ENCODE measurements around the gene EMP3. TPM values are rescaled to one million over a fixed set of nuclear protein-coding genes. Genes with fewer than 3 reads are reported as not detected.
A peak's percentile ranks its signal among the peaks of the same experiment; 100 is the strongest.

The EMP3 gene
- total RNA-seq, 1 donor from 2014 or later, result 10.0 TPM

- Mint-ChIP-seq H3K4me3 (ENCODE audit: unreplicated experiment) (peak overlapping the region; percentile 87), H3K4me1 (ENCODE audit: unreplicated experiment) (peaks cover 10% of the 10 kb centered on the region), H3K36me3 (ENCODE audit: low read depth, unreplicated experiment) (peaks cover 5% of the 10 kb centered on the region), H3K27me3 (ENCODE audit: unreplicated experiment) (peaks cover 3% of the 10 kb centered on the region), H3K27ac (ENCODE audit: unreplicated experiment) (no peak overlapping the region), H3K9me3 (ENCODE audit: unreplicated experiment) (no peaks in the 10 kb centered on the region)
- DNase-seq (ENCODE audit: low spot score), result peak; percentile 92
- TF ChIP-seq CTCF (IDR thresholded peaks at IDR 0.05; ENCODE audit: unreplicated experiment), result no peak
Observed at GRCh38 chr19:48362716-48363499, 37.6 kb downstream of the EMP3 start.

GRCh38 chr19:48363500-48363809, 38.1 kb downstream of the EMP3 start:
- peak; percentile 44 for DNase-seq (ENCODE audit: low spot score)
- peak overlapping the region; percentile 87 for H3K4me3 Mint-ChIP-seq (ENCODE audit: unreplicated experiment)
- no peak for TF ChIP-seq CTCF (IDR thresholded peaks at IDR 0.05; ENCODE audit: unreplicated experiment)

GRCh38 chr19:48363810-48364597, 38.7 kb downstream of the EMP3 start, which contains the start of the genes SYNGR4 and TMEM143:
Gene SYNGR4, plus strand, starts transcription at chr19:48364367. Its CDS starts 1,476 bp downstream, at chr19:48365843.
Gene TMEM143, minus strand, starts transcription at chr19:48363940. Its CDS starts 20 bp downstream, at chr19:48363920.
- H3K4me3 Mint-ChIP-seq (ENCODE audit: unreplicated experiment), result peak within 1 kb of the TSS; percentile 87
- peak within 1 kb of the TSS; percentile 78 for H3K27ac Mint-ChIP-seq (ENCODE audit: unreplicated experiment)
- DNase-seq (ENCODE audit: low spot score), result peak; percentile 95
- TF ChIP-seq CTCF (IDR thresholded peaks at IDR 0.05; ENCODE audit: unreplicated experiment), result no peak
- H3K36me3 Mint-ChIP-seq (ENCODE audit: low read depth, unreplicated experiment), result no peaks in the 10 kb centered on the region
- H3K4me1 Mint-ChIP-seq (ENCODE audit: unreplicated experiment), result peaks cover 10% of the 10 kb centered on the region
- no peaks in the 10 kb centered on the region for H3K27me3 Mint-ChIP-seq (ENCODE audit: unreplicated experiment)
- H3K9me3 Mint-ChIP-seq (ENCODE audit: unreplicated experiment), result no peaks in the 10 kb centered on the region

More at GRCh38 chr19:48363500-48363809, 38.1 kb downstream of the EMP3 start:
- Mint-ChIP-seq H3K27me3 (ENCODE audit: unreplicated experiment) (peaks cover 3% of the 10 kb centered on the region), H3K9me3 (ENCODE audit: unreplicated experiment) (no peaks in the 10 kb centered on the region), H3K36me3 (ENCODE audit: low read depth, unreplicated experiment) (peaks cover 3% of the 10 kb centered on the region), H3K27ac (ENCODE audit: unreplicated experiment) (no peak overlapping the region), H3K4me1 (ENCODE audit: unreplicated experiment) (peaks cover 10% of the 10 kb centered on the region)

- Mint-ChIP-seq H3K4me3 (ENCODE audit: unreplicated experiment) (peak overlapping the region; percentile 37), H3K36me3 (ENCODE audit: low read depth, unreplicated experiment) (no peaks in the 10 kb centered on the region), H3K4me1 (ENCODE audit: unreplicated experiment) (peaks cover 8% of the 10 kb centered on the region), H3K27ac (ENCODE audit: unreplicated experiment) (no peak overlapping the region), H3K27me3 (ENCODE audit: unreplicated experiment) (no peaks in the 10 kb centered on the region), H3K9me3 (ENCODE audit: unreplicated experiment) (no peaks in the 10 kb centered on the region)
- DNase-seq (ENCODE audit: low spot score), result no peak
- TF ChIP-seq CTCF (IDR thresholded peaks at IDR 0.05; ENCODE audit: unreplicated experiment), result no peak
Observed at GRCh38 chr19:48364598-48365348, 39.4 kb downstream of the EMP3 start.
